HG02840 (cell line): ENCODE measurements around the gene C14orf132.

Experiments
- ATAC-seq: cut with Tn5 transposase; IDR thresholded peaks from one replicate; pipeline ENCODE4 v1.9.1; 2021; ENCODE audit warnings: mild to moderate bottlenecking, moderate library complexity, moderate number of reproducible peaks; ENCODE audit not compliant: unreplicated experiment, low FRiP score

Gene C14orf132

DNA sequence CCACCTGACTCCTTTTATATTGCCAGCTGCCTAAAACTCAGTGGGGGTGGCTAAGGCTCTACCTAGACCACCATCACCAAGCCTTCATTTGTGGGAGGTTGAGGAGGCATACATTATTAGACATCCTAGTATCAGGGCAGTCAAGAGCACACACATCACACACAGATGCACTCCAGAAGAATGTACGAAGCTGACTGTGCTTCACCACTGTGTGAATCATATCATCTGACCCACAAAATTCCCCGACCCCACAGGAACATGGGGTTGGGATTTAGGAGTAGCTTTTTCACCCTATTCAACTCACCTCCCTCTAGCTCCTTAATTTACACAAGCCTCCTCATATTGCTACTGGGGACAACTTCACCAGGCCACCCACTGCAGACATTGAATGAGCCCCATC, 100.7 kb downstream of the C14orf132 start:
- no peak for ATAC-seq

- ATAC-seq, result no peak
These were observed 101.8 kb downstream of the C14orf132 start for GRCh38 chr14:96140952-96141351.
